GM12801 (cell line): ENCODE results near the gene DRC3.

Experiments used
- CTCF ChIP-seq: IDR thresholded peaks from one replicate; pipeline ENCODE4 v1.5.1; 2011; ENCODE audit warnings: control low read depth; ENCODE audit not compliant: insufficient read length; ENCODE audit errors: extremely low read depth

DRC3 gene

DNA sequence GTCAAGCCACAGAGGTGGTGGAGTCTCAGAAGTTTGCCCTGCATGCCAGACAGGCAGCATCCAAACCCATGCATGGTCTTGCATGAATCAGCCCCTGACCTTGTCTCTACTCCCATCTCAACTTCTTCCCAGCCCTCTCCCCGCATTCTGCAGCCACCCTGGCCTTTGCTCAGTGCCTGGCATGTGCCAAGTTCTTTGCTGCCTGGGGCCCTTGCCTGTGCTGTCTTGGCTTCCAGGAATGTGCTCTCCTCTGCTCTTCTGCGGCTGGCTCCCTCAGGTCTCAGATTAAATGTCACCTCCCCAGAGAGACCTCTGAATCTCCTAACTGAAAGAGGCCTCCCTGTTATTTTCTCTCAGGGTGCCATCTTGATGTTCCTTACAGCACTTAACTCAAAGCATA is 17.6 kb downstream of the DRC3 start:
- TF ChIP-seq CTCF = no peak

DNA sequence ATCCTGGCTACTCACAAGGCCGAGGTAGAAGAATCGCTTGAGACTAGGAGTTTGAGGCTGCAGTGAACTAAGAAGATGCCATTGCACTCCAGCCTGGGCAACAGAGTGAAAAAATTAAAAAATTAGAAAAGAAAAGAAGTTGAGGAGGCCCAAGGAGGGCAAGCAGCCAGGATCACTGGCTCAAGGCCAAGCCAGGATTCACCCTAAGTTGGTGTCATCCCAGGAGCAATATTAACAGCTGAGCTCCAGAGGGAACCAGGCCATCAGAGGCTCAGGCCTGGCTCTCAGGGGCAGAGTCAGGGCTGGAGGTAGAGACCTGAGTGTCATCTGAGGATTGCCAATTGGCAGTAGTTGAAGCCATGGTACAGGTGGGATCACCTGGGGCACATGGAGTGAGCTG is 20.7 kb downstream of the DRC3 start:
- TF ChIP-seq CTCF = no peak

DNA sequence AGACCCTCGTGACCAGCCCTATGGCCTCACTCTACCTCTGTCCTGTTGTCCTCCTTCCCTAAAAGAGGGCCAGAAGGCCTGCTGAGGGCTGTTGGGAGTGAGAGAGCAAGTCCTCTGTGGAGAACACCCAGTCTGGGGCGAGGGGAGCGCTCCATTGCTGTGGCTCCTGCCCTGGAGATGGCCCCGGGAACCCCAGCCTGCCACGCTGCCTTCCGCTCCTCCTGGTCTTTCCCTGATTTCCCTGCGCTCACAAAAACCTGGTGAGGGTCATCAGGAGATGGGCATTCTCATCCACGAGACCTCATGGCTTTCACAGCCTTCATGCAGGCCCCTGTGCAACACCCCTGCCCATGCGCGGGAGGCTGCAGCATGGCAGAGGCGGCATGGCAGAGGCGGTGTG is 21.2 kb downstream of the DRC3 start:
- no peak for TF ChIP-seq CTCF

GRCh38 chr17:17994271-17995069 is 21.8 kb downstream of the DRC3 start:
- TF ChIP-seq CTCF = no peak

- TF ChIP-seq CTCF = no peak
Measured at GRCh38 chr17:17998934-17999333, 26.3 kb downstream of the DRC3 start.

- no peak for TF ChIP-seq CTCF
Measured at GRCh38 chr17:17999364-18000029, 26.8 kb downstream of the DRC3 start.

GRCh38 chr17:18000030-18000408 is 27.4 kb downstream of the DRC3 start:
- no peak for TF ChIP-seq CTCF
